Mesenchymal stem cell (in vitro differentiated cells and primary cell): Measurements from ENCODE around the gene ATP2A3.

ENCODE experiments used
- DNase-seq: peaks from one replicate; pipeline ENCODE4 v3.0.0-alpha.2; 2013
- H2AFZ ChIP-seq: one replicate; pipeline ENCODE4 v1.6.1; 2013; ENCODE audit warnings: low read depth, mild to moderate bottlenecking, control low read depth, inconsistent platforms, low read length, moderate library complexity
- H2AK5ac ChIP-seq: 2 replicates; pipeline ENCODE4 v1.6.1; 2013; ENCODE audit warnings: low read length, moderate library complexity, mild to moderate bottlenecking, inconsistent platforms; ENCODE audit not compliant: severe bottlenecking
- H2BK120ac ChIP-seq: one replicate; pipeline ENCODE4 v1.6.1; 2013; ENCODE audit warnings: low read depth, mild to moderate bottlenecking, inconsistent platforms, low read length, moderate library complexity
- H2BK12ac ChIP-seq, 2 experiments: one replicate each; pipeline ENCODE4 v1.6.1; 2013; ENCODE audit warnings: inconsistent platforms in 2 of 2, low read length in 2 of 2, mild to moderate bottlenecking in 2 of 2, moderate library complexity in 2 of 2, control low read depth in 1 of 2
- H2BK15ac ChIP-seq: one replicate; pipeline ENCODE4 v1.6.1; 2013; ENCODE audit warnings: mild to moderate bottlenecking, low read depth, inconsistent platforms; ENCODE audit not compliant: poor library complexity, severe bottlenecking
- H2BK5ac ChIP-seq: 2 replicates; pipeline ENCODE4 v1.6.1; 2013; ENCODE audit warnings: low read depth, mild to moderate bottlenecking, low read length, control low read depth, inconsistent platforms; ENCODE audit not compliant: poor library complexity, severe bottlenecking
- H3K14ac ChIP-seq, 2 experiments: one replicate each; pipeline ENCODE4 v1.6.1; 2013; ENCODE audit warnings: inconsistent platforms in 2 of 2, low read length in 2 of 2, control low read depth in 1 of 2, mild to moderate bottlenecking in 1 of 2, moderate library complexity in 1 of 2
- H3K18ac ChIP-seq, 2 experiments: one replicate each; pipeline ENCODE4 v1.6.1; 2013; ENCODE audit warnings: inconsistent platforms in 2 of 2, low read length in 2 of 2, control low read depth in 1 of 2, low read depth in 1 of 2, mild to moderate bottlenecking in 1 of 2
- H3K23ac ChIP-seq, 2 experiments: one replicate each; pipeline ENCODE4 v1.6.1; 2013; ENCODE audit warnings: inconsistent platforms in 2 of 2, low read length in 2 of 2, mild to moderate bottlenecking in 2 of 2, moderate library complexity in 2 of 2, control low read depth in 1 of 2
- H3K27ac ChIP-seq: 2 replicates; pipeline ENCODE4 v1.5.1; 2013; ENCODE audit warnings: mild to moderate bottlenecking, moderate library complexity, low read length, control low read depth, inconsistent platforms; ENCODE audit not compliant: poor library complexity, severe bottlenecking
- H3K27me3 ChIP-seq, 2 experiments: 2 replicates each; pipeline versions ENCODE4 v1.6.1 to v1.7.0; 2013; ENCODE audit warnings: low read length in 2 of 2, mild to moderate bottlenecking in 2 of 2, moderate library complexity in 2 of 2, control low read depth in 1 of 2, inconsistent platforms in 1 of 2; ENCODE audit not compliant: control insufficient read depth in 1 of 2, insufficient read depth in 1 of 2
- H3K36me3 ChIP-seq, 2 experiments: 2 replicates each; pipeline versions ENCODE4 v1.6.1 to v1.7.0; 2013; ENCODE audit warnings: low read length in 2 of 2, control low read depth in 1 of 2, inconsistent platforms in 1 of 2, low read depth in 1 of 2, mild to moderate bottlenecking in 1 of 2; ENCODE audit not compliant: insufficient read depth in 2 of 2, control insufficient read depth in 1 of 2
- H3K4ac ChIP-seq, 2 experiments: one replicate each; pipeline ENCODE4 v1.6.1; 2013; ENCODE audit warnings: inconsistent platforms in 2 of 2, low read length in 2 of 2, mild to moderate bottlenecking in 2 of 2, moderate library complexity in 2 of 2, control low read depth in 1 of 2, low read depth in 1 of 2
- H3K4me1 ChIP-seq: 2 replicates; pipeline ENCODE4 v1.6.1; 2013; ENCODE audit warnings: low read depth, low read length, control low read depth; ENCODE audit not compliant: control insufficient read depth, insufficient read depth
- H3K4me2 ChIP-seq: 2 replicates; pipeline ENCODE4 v1.6.1; 2013; ENCODE audit warnings: low read length, mild to moderate bottlenecking, inconsistent platforms; ENCODE audit not compliant: poor library complexity, severe bottlenecking
- H3K4me3 ChIP-seq, 2 experiments: 2 replicates each; pipeline versions ENCODE4 v1.5.1 to v1.7.0; 2013; ENCODE audit warnings: low read length in 2 of 2, mild to moderate bottlenecking in 2 of 2, control low read depth in 1 of 2, low read depth in 1 of 2; ENCODE audit not compliant: insufficient read depth in 1 of 2
- H3K79me1 ChIP-seq: replicated peaks from 2 replicates; pipeline ENCODE4 v1.6.1; 2013; ENCODE audit warnings: mild to moderate bottlenecking, control low read depth, low read length, inconsistent platforms; ENCODE audit not compliant: poor library complexity, severe bottlenecking
- H3K9ac ChIP-seq: 2 replicates; pipeline ENCODE4 v1.7.0; 2013; ENCODE audit warnings: mild to moderate bottlenecking, low read length, moderate library complexity
- H3K9me3 ChIP-seq: 2 replicates; pipeline ENCODE4 v1.7.0; 2013; ENCODE audit warnings: mild to moderate bottlenecking, low read length; ENCODE audit not compliant: control insufficient read depth
- H4K8ac ChIP-seq: one replicate; pipeline ENCODE4 v1.6.1; 2013; ENCODE audit warnings: inconsistent platforms, mild to moderate bottlenecking, low read length, moderate library complexity
- H4K91ac ChIP-seq: one replicate; pipeline ENCODE4 v1.6.1; 2013; ENCODE audit warnings: mild to moderate bottlenecking, low read length, inconsistent platforms
- WGBS: methylation state at CpG from one replicate; pipeline ENCODE4 v1.1.7; 2013; ENCODE audit warnings: mixed read lengths; 5-methylcytosine and 5-hydroxymethylcytosine counted together

Gene ATP2A3

DNA sequence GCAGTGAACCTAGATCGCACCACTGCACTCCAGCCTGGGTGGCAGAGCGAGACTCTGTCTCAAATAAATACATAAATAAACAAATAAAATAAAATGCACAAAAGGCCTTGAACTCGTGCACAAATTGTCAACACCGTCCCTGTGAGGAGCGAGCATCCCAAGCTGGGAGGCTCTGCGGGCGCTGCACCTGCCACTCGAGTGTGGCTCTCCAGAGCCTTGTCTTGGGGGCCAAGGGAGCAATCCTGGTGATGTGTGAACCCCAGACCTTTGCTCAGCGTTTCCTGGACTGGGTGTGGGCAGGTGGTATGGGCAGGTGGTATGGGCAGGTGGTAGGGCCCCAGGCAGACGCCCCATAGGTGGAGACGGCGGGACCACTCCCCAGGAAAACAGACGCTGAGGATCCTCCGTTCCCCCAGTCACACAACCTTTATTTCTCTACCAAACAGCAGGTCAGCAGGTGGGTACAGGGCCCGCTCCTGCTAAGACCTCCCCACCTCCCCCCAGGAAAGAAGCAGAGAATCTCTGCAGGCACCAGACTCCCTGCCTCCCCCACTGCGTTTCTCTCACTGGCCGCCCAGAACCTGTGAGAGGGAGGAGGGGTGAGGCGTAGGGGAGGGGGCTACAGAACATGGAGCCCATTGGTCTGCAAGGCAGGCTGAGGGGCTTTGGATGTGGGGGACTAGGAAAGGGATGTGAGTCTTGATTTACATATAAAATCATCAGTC, 40.6 kb downstream of the ATP2A3 start:
- 89% methylated on average over 17 of the region's 18 CpGs for WGBS
- Histone ChIP-seq H3K27me3 (peaks cover 29% of the 10 kb centered on the region in 2 experiments), H2BK12ac (peak overlapping the region in 1 of 2 experiments; percentile 54), H3K79me1 (no peaks in the 10 kb centered on the region), H2BK5ac (no peak overlapping the region), H3K4me3 (no peak overlapping the region), H3K9me3 (no peaks in the 10 kb centered on the region), H2AFZ (no peak overlapping the region), H3K4ac (no peak overlapping the region), H3K4me2 (no peak overlapping the region), H3K14ac (no peak overlapping the region), H3K9ac (no peak overlapping the region), H3K4me1 (peaks cover 15% of the 10 kb centered on the region), H3K18ac (peak overlapping the region in 1 of 2 experiments; percentile 28), H3K36me3 (no peaks in the 10 kb centered on the region), H2BK15ac (no peak overlapping the region), H3K27ac (no peak overlapping the region), H2BK120ac (no peak overlapping the region), H2AK5ac (no peak overlapping the region), H3K23ac (no peak overlapping the region), H4K91ac (peak overlapping the region; percentile 29), H4K8ac (peak overlapping the region; percentile 61)
- DNase-seq = no peak

GRCh38 chr17:3922765-3923164, 41.5 kb downstream of the ATP2A3 start:
- Histone ChIP-seq H3K79me1 (no peaks in the 10 kb centered on the region), H2BK5ac (no peak overlapping the region), H3K27me3 (peaks cover 29% of the 10 kb centered on the region in 2 experiments), H3K27ac (no peak overlapping the region), H2BK12ac (no peak overlapping the region), H3K4me2 (no peak overlapping the region), H3K14ac (no peak overlapping the region), H4K91ac (no peak overlapping the region), H2BK15ac (no peak overlapping the region), H3K18ac (no peak overlapping the region), H3K4me1 (peaks cover 14% of the 10 kb centered on the region), H3K9ac (no peak overlapping the region), H3K9me3 (no peaks in the 10 kb centered on the region), H2AK5ac (no peak overlapping the region), H3K23ac (no peak overlapping the region), H3K4me3 (no peak overlapping the region), H2AFZ (no peak overlapping the region), H2BK120ac (no peak overlapping the region), H3K36me3 (no peaks in the 10 kb centered on the region), H3K4ac (no peak overlapping the region), H4K8ac (no peak overlapping the region)
- no peak for DNase-seq
- WGBS = 96% methylated on average over 7 of the region's 7 CpGs

- Histone ChIP-seq H3K4me1 (peaks cover 8% of the 10 kb centered on the region), H2BK120ac (no peak overlapping the region), H2BK5ac (no peak overlapping the region), H3K36me3 (no peaks in the 10 kb centered on the region), H2BK12ac (peak overlapping the region in 1 of 2 experiments; percentile 59), H3K9me3 (no peaks in the 10 kb centered on the region), H4K8ac (no peak overlapping the region), H3K14ac (no peak overlapping the region), H3K4me3 (no peak overlapping the region), H3K4ac (no peak overlapping the region), H3K27ac (no peak overlapping the region), H2BK15ac (peak overlapping the region; percentile 8), H2AK5ac (no peak overlapping the region), H3K27me3 (peaks cover 25 to 34% of the 10 kb centered on the region in 2 experiments), H3K18ac (no peak overlapping the region), H3K9ac (no peak overlapping the region), H3K4me2 (no peak overlapping the region), H4K91ac (no peak overlapping the region), H3K23ac (no peak overlapping the region), H2AFZ (no peak overlapping the region), H3K79me1 (no peaks in the 10 kb centered on the region)
- 91% methylated on average over 26 of the region's 27 CpGs for WGBS
- DNase-seq = no peak
These were observed 42.5 kb downstream of the ATP2A3 start for GRCh38 chr17:3921502-3922319.

- no peak overlapping the region for H2BK120ac ChIP-seq
- H3K9me3 ChIP-seq = no peaks in the 10 kb centered on the region
- 90% methylated on average over 12 of the region's 16 CpGs for WGBS
- H3K4me1 ChIP-seq = peaks cover 8% of the 10 kb centered on the region
- H3K36me3 ChIP-seq = no peaks in the 10 kb centered on the region
- H3K23ac ChIP-seq = no peak overlapping the region
- H3K27me3 ChIP-seq = peaks cover 21 to 33% of the 10 kb centered on the region in 2 experiments
- H2BK5ac ChIP-seq = no peak overlapping the region
- H4K8ac ChIP-seq = no peak overlapping the region
- H2AK5ac ChIP-seq = no peak overlapping the region
- no peak overlapping the region for H2BK15ac ChIP-seq
- no peak overlapping the region for H3K14ac ChIP-seq
- no peak overlapping the region for H2AFZ ChIP-seq
- H3K4me3 ChIP-seq = no peak overlapping the region
- H3K18ac ChIP-seq = no peak overlapping the region
- H3K4ac ChIP-seq = no peak overlapping the region
- H3K27ac ChIP-seq = no peak overlapping the region
- H3K9ac ChIP-seq = no peak overlapping the region
- H3K79me1 ChIP-seq = no peaks in the 10 kb centered on the region
- no peak overlapping the region for H2BK12ac ChIP-seq
- H4K91ac ChIP-seq = no peak overlapping the region
- DNase-seq = no peak
- no peak overlapping the region for H3K4me2 ChIP-seq
These were observed 43.2 kb downstream of the ATP2A3 start for GRCh38 chr17:3921006-3921405.
